ENCODE data around the gene CDH15.
"Not testable (repeated sequence)": the region's sequence is repeated elsewhere in the genome, so short reads cannot be mapped to it uniquely, and the experiment has no call there.

CDH15 gene

GRCh38 chr16:89172528-89173173 is 1.1 kb downstream of the CDH15 start:
- DNase-seq (ENCODE audit: low read depth in 3 of 3): no peak

- DNase-seq (ENCODE audit: low read depth in 3 of 3): no peak
Measured at GRCh38 chr16:89173174-89173921, 1.8 kb downstream of the CDH15 start.

GRCh38 chr16:89174055-89174827 is 2.7 kb downstream of the CDH15 start:
- no peak for DNase-seq (ENCODE audit: low read depth in 3 of 3)

GRCh38 chr16:89174877-89175276 is 3.3 kb downstream of the CDH15 start:
- DNase-seq (ENCODE audit: low read depth in 3 of 3): no peak

GRCh38 chr16:89175280-89176146 is 4.0 kb downstream of the CDH15 start:
- DNase-seq (ENCODE audit: low read depth in 3 of 3): no peak

- no peak for DNase-seq (ENCODE audit: low read depth in 3 of 3)
Measured at GRCh38 chr16:89176147-89176690, 4.7 kb downstream of the CDH15 start.

GRCh38 chr16:89176717-89177116 is 5.2 kb downstream of the CDH15 start:
- no peak for DNase-seq (ENCODE audit: low read depth in 3 of 3)

- DNase-seq (ENCODE audit: low read depth in 3 of 3): no peak
Measured at GRCh38 chr16:89177501-89177900, 6.0 kb downstream of the CDH15 start.

GRCh38 chr16:89178453-89179147 is 7.1 kb downstream of the CDH15 start:
- no peak for DNase-seq (ENCODE audit: low read depth in 3 of 3)

GRCh38 chr16:89179148-89179484 is 7.6 kb downstream of the CDH15 start:
- DNase-seq (ENCODE audit: low read depth in 3 of 3): no peak

GRCh38 chr16:89179656-89180315 is 8.2 kb downstream of the CDH15 start:
- DNase-seq (ENCODE audit: low read depth in 3 of 3): no peak

- no peak for DNase-seq (ENCODE audit: low read depth in 3 of 3)
Measured at GRCh38 chr16:89183463-89183862, 11.9 kb downstream of the CDH15 start.

GRCh38 chr16:89183975-89184676 is 12.6 kb downstream of the CDH15 start:
- DNase-seq (ENCODE audit: low read depth in 3 of 3): no peak

GRCh38 chr16:89184677-89184932 is 13.1 kb downstream of the CDH15 start:
- no peak for DNase-seq (ENCODE audit: low read depth in 3 of 3)

- no peak for DNase-seq (ENCODE audit: low read depth in 3 of 3)
Measured at GRCh38 chr16:89184933-89185794, 13.6 kb downstream of the CDH15 start.

GRCh38 chr16:89185887-89186592 is 14.5 kb downstream of the CDH15 start:
- DNase-seq (ENCODE audit: low read depth in 3 of 3): not testable (repeated sequence)

GRCh38 chr16:89186593-89187031 is 15.1 kb downstream of the CDH15 start:
- DNase-seq (ENCODE audit: low read depth in 3 of 3): not testable (repeated sequence)

- DNase-seq (ENCODE audit: low read depth in 3 of 3): peak in 1 of 3 experiments; percentile 38
Measured at GRCh38 chr16:89187032-89187769, 15.7 kb downstream of the CDH15 start.
